Loucy (cell line): Measurements from ENCODE around the gene NBPF11.

Source experiments
- H2AFZ ChIP-seq: fragments of 200-600 bp; sonication (generic); 2 replicates; pipeline ENCODE4 v1.6.0; 2016; ENCODE audit warnings: antibody characterized with exemption, mild to moderate bottlenecking, low read length, moderate library complexity
- H3F3A ChIP-seq: fragments of 200-600 bp; 2 replicates; pipeline ENCODE4 v1.6.0; 2016; ENCODE audit warnings: antibody characterized with exemption, low read depth, mild to moderate bottlenecking
- H3K27me3 ChIP-seq: fragments of 200-600 bp; sonication (generic); 2 replicates; pipeline ENCODE4 v1.6.1; 2014; ENCODE audit warnings: low read length, mild to moderate bottlenecking; ENCODE audit not compliant: insufficient read depth, poor library complexity, severe bottlenecking
- H3K36me3 ChIP-seq: fragments of 200-600 bp; sonication (generic); 2 replicates; pipeline ENCODE4 v1.6.1; 2016; ENCODE audit warnings: low read length; ENCODE audit not compliant: insufficient read depth
- H3K4me1 ChIP-seq: fragments of 200-600 bp; sonication (generic); 2 replicates; pipeline ENCODE4 v1.5.1; 2014; ENCODE audit warnings: low read length, mild to moderate bottlenecking; ENCODE audit not compliant: insufficient read depth, poor library complexity, severe bottlenecking
- H3K4me2 ChIP-seq: fragments of 200-600 bp; sonication (generic); 2 replicates; pipeline ENCODE4 v1.6.0; 2014; ENCODE audit warnings: antibody characterized with exemption, low read length, low read depth, mild to moderate bottlenecking; ENCODE audit not compliant: poor library complexity, severe bottlenecking
- H3K4me3 ChIP-seq: fragments of 200-600 bp; sonication (generic); 2 replicates; pipeline ENCODE4 v1.5.1; 2014; ENCODE audit warnings: low read length, mild to moderate bottlenecking, mixed read lengths; ENCODE audit not compliant: poor library complexity, severe bottlenecking
- H3K79me2 ChIP-seq: fragments of 200-600 bp; sonication (generic); 2 replicates; pipeline ENCODE4 v1.6.1; 2014; ENCODE audit warnings: low read length; ENCODE audit not compliant: insufficient read depth
- H3K9ac ChIP-seq: fragments of 200-600 bp; sonication (generic); 2 replicates; pipeline ENCODE4 v1.6.0; 2014; ENCODE audit warnings: mild to moderate bottlenecking, low read depth, low read length, moderate library complexity; ENCODE audit not compliant: poor library complexity, severe bottlenecking
- H3K9me2 ChIP-seq: fragments of 200-600 bp; sonication (generic); replicated peaks from 2 replicates; pipeline ENCODE4 v1.6.1; 2016; ENCODE audit warnings: low read depth, low read length, mixed read lengths
- H3K9me3 ChIP-seq: fragments of 200-600 bp; sonication (generic); 2 replicates; pipeline ENCODE4 v1.6.1; 2014; ENCODE audit warnings: mild to moderate bottlenecking, antibody characterized with exemption, low read length, low read depth; ENCODE audit not compliant: insufficient read depth
- H4K20me1 ChIP-seq: fragments of 200-600 bp; sonication (generic); 2 replicates; pipeline ENCODE4 v1.6.0; 2014; ENCODE audit warnings: antibody characterized with exemption, low read length, mild to moderate bottlenecking; ENCODE audit not compliant: insufficient read depth, poor library complexity, severe bottlenecking
- CTCF ChIP-seq: fragments of 200-600 bp; sonication (generic); conservative IDR thresholded peaks from 2 replicates; pipeline ENCODE4 v1.5.1; 2014; ENCODE audit warnings: mild to moderate bottlenecking, antibody characterized with exemption, low read length
- EZH2phosphoT487 ChIP-seq: fragments of 200-600 bp; IDR thresholded peaks from 2 replicates; pipeline ENCODE4 v1.6.1; 2018; ENCODE audit warnings: antibody characterized with exemption, mild to moderate bottlenecking, moderate library complexity, borderline replicate concordance

The NBPF11 gene

GRCh38 chr1:148161053-148161901 is 9.2 kb upstream of the NBPF11 start:
- Histone ChIP-seq H4K20me1 (no peaks in the 10 kb centered on the region), H3K9me2 (no peaks in the 10 kb centered on the region), H3K36me3 (no peaks in the 10 kb centered on the region), H3K27me3 (no peaks in the 10 kb centered on the region), H3K9me3 (no peaks in the 10 kb centered on the region), H3K79me2 (no peaks in the 10 kb centered on the region), H3K9ac (no peak overlapping the region), H3F3A (no peaks in the 10 kb centered on the region), H3K4me3 (no peak overlapping the region), H3K4me1 (no peaks in the 10 kb centered on the region), H3K4me2 (no peak overlapping the region), H2AFZ (no peak overlapping the region)
- no peak for TF ChIP-seq CTCF
- no peak for TF ChIP-seq EZH2phosphoT487

DNA sequence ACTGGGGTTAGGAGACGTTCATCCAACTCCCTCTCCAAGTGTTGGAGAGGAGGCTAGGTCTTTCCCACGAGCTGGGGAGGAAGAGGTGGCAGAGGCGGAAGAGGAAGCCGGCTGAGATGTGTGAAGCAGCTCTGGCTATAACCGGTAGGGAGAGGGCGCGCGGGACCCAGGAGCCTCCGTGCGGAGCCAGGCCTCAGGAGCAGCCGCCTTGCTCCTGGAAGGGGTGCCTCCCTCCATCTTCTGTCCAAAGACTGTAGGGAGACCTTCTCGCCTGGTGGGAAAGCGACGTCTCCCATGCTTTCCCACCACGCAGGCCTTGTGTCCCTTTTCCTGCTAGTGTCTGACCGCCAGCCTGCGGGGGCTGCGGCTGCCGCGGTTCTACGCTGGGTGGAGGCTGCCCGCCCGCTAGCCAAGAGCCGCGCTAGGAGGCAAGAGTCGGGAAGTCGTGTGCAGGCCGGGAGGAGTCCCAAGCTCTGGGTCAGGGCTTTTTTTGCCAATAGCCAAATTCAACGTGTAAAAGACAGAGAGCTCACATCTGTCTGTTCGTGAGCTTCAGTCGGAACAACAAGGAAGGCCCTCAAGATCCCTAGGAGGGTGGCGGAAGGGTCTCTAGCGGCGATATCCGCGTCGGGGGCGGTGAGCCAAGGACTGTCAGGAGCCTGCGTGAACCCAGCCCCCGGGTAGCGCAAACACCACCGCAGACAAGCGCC is 8.4 kb upstream of the NBPF11 start:
- no peaks in the 10 kb centered on the region for H3K79me2 ChIP-seq
- no peaks in the 10 kb centered on the region for H3K27me3 ChIP-seq
- H3K4me2 ChIP-seq: no peak overlapping the region
- H3F3A ChIP-seq: no peaks in the 10 kb centered on the region
- no peaks in the 10 kb centered on the region for H3K9me2 ChIP-seq
- H3K36me3 ChIP-seq: no peaks in the 10 kb centered on the region
- no peaks in the 10 kb centered on the region for H3K4me1 ChIP-seq
- no peak overlapping the region for H3K9ac ChIP-seq
- H3K4me3 ChIP-seq: no peak overlapping the region
- no peaks in the 10 kb centered on the region for H3K9me3 ChIP-seq
- H4K20me1 ChIP-seq: no peaks in the 10 kb centered on the region
- TF ChIP-seq EZH2phosphoT487: no peak
- no peak for TF ChIP-seq CTCF
- no peak overlapping the region for H2AFZ ChIP-seq

DNA sequence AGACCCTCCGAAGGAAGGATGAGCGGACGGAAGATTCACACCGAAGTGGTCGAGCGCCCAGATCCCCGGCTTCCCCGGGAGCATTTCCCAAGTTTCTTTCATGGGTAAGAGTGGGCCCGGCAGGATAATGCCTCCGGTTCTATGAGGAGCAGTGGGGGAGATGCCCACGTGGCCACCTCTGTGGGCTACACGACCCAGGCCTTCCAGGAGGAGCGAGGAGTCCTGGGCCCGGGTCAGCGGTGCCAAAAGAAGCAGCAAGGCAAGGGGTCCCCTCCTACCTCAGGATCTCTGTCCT is 7.9 kb upstream of the NBPF11 start:
- H3K4me3 ChIP-seq: no peak overlapping the region
- H3K9ac ChIP-seq: no peak overlapping the region
- no peaks in the 10 kb centered on the region for H3F3A ChIP-seq
- TF ChIP-seq EZH2phosphoT487: no peak
- TF ChIP-seq CTCF: no peak
- no peaks in the 10 kb centered on the region for H3K79me2 ChIP-seq
- no peaks in the 10 kb centered on the region for H3K4me1 ChIP-seq
- H3K27me3 ChIP-seq: no peaks in the 10 kb centered on the region
- H4K20me1 ChIP-seq: no peaks in the 10 kb centered on the region
- no peak overlapping the region for H2AFZ ChIP-seq
- H3K9me3 ChIP-seq: no peaks in the 10 kb centered on the region
- H3K36me3 ChIP-seq: no peaks in the 10 kb centered on the region
- no peak overlapping the region for H3K4me2 ChIP-seq
- no peaks in the 10 kb centered on the region for H3K9me2 ChIP-seq
